ENCODE results near the gene ROMO1. TPM values are rescaled to one million over a fixed set of nuclear protein-coding genes. Genes with fewer than 3 reads are reported as not detected.

ROMO1 gene
- total and polyA plus RNA-seq, 2 experiments from 2014 or later: 285 to 634 TPM

GRCh38 chr20:35724321-35725230, 25.4 kb downstream of the ROMO1 start:
- no peak overlapping the region for H3K27ac ChIP-seq
- peaks cover 15% of the 10 kb centered on the region for H3K36me3 ChIP-seq (replicated peaks; ENCODE audit: insufficient read depth, low read depth)
- no peaks in the 10 kb centered on the region for H3K9me2 ChIP-seq (replicated peaks; ENCODE audit: insufficient read depth)
- no peaks in the 10 kb centered on the region for H3K27me3 ChIP-seq
- TF ChIP-seq CTCF (IDR thresholded peaks at IDR 0.05; ENCODE audit: poor library complexity): no peak
- TF ChIP-seq EZH2phosphoT487 (IDR thresholded peaks at IDR 0.05; ENCODE audit: low read depth, severe bottlenecking, unreplicated experiment): no peak
- no peak for TF ChIP-seq EZH2 (IDR thresholded peaks at IDR 0.05; ENCODE audit: borderline replicate concordance)
- 82% methylated on average over 13 of the region's 13 CpGs for WGBS (ENCODE audit: low lambda C conversion rate, missing lambda C conversion rate)
- no peak overlapping the region for H3K4me3 ChIP-seq
- no peak overlapping the region for H3K4me2 ChIP-seq
- peaks cover 99% of the 10 kb centered on the region for H4K20me1 ChIP-seq (ENCODE audit: insufficient read depth, poor library complexity, severe bottlenecking)
- no peak for DNase-seq (ENCODE audit: low spot score)
- H2AFZ ChIP-seq: no peak overlapping the region
- peaks cover 100% of the 10 kb centered on the region for H3K79me2 ChIP-seq
- no peaks in the 10 kb centered on the region for H3K4me1 ChIP-seq (ENCODE audit: insufficient read depth)
- H3K9me3 ChIP-seq (ENCODE audit: low read depth): no peaks in the 10 kb centered on the region

GRCh38 chr20:35726842-35727711, 27.9 kb downstream of the ROMO1 start:
- Histone ChIP-seq H3K4me3 (no peak overlapping the region), H4K20me1 (ENCODE audit: insufficient read depth, poor library complexity, severe bottlenecking) (peaks cover 99% of the 10 kb centered on the region), H3K9me2 (replicated peaks; ENCODE audit: insufficient read depth) (no peaks in the 10 kb centered on the region), H3K9me3 (ENCODE audit: low read depth) (no peaks in the 10 kb centered on the region), H3K36me3 (replicated peaks; ENCODE audit: insufficient read depth, low read depth) (peaks cover 11% of the 10 kb centered on the region), H3K4me1 (ENCODE audit: insufficient read depth) (no peaks in the 10 kb centered on the region), H3K79me2 (peaks cover 100% of the 10 kb centered on the region), H3K4me2 (no peak overlapping the region), H3K27me3 (no peaks in the 10 kb centered on the region), H2AFZ (no peak overlapping the region), H3K27ac (no peak overlapping the region)
- WGBS (ENCODE audit: low lambda C conversion rate, missing lambda C conversion rate): 97% methylated on average over 19 of the region's 20 CpGs
- DNase-seq (ENCODE audit: low spot score): no peak
- TF ChIP-seq EZH2 (IDR thresholded peaks at IDR 0.05; ENCODE audit: borderline replicate concordance) (no peak), EZH2phosphoT487 (IDR thresholded peaks at IDR 0.05; ENCODE audit: low read depth, severe bottlenecking, unreplicated experiment) (no peak), CTCF (IDR thresholded peaks at IDR 0.05; ENCODE audit: poor library complexity) (no peak)

- no peak overlapping the region for H2AFZ ChIP-seq
- H3K79me2 ChIP-seq: peaks cover 100% of the 10 kb centered on the region
- peaks cover 99% of the 10 kb centered on the region for H4K20me1 ChIP-seq (ENCODE audit: insufficient read depth, poor library complexity, severe bottlenecking)
- no peak for DNase-seq (ENCODE audit: low spot score)
- H3K4me3 ChIP-seq: no peak overlapping the region
- H3K27me3 ChIP-seq: no peaks in the 10 kb centered on the region
- 93% methylated on average over 7 of the region's 7 CpGs for WGBS (ENCODE audit: low lambda C conversion rate, missing lambda C conversion rate)
- peaks cover 6% of the 10 kb centered on the region for H3K36me3 ChIP-seq (replicated peaks; ENCODE audit: insufficient read depth, low read depth)
- peaks cover 6% of the 10 kb centered on the region for H3K4me1 ChIP-seq (ENCODE audit: insufficient read depth)
- no peak overlapping the region for H3K27ac ChIP-seq
- no peaks in the 10 kb centered on the region for H3K9me3 ChIP-seq (ENCODE audit: low read depth)
- H3K4me2 ChIP-seq: no peak overlapping the region
- TF ChIP-seq CTCF (IDR thresholded peaks at IDR 0.05; ENCODE audit: poor library complexity) (no peak), EZH2phosphoT487 (IDR thresholded peaks at IDR 0.05; ENCODE audit: low read depth, severe bottlenecking, unreplicated experiment) (no peak), EZH2 (IDR thresholded peaks at IDR 0.05; ENCODE audit: borderline replicate concordance) (no peak)
- no peaks in the 10 kb centered on the region for H3K9me2 ChIP-seq (replicated peaks; ENCODE audit: insufficient read depth)
These were observed 30.1 kb downstream of the ROMO1 start for GRCh38 chr20:35729283-35729807.
